Caco-2 (cell line): ENCODE data around the gene ABCF2. TPM values are rescaled to one million over a fixed set of nuclear protein-coding genes. Genes with fewer than 3 reads are reported as not detected.

ENCODE experiments used
- BruUV-seq: library from RNA; stranded (reverse); fragments of 400-500 nt; replicated peaks from 2 replicates; lab custom pipeline; 2021; lab: Mats Ljungman, UMichigan
- CTCF ChIA-PET: fragments of 300-600 bp; sonication (Branson Sonifier 250); formaldehyde crosslinking; loops from one replicate; lab custom pipeline; 2022; ENCODE audit warnings: antibody characterized with exemption; lab: Charles Lee
- POLR2A ChIA-PET: fragments of 300-600 bp; sonication (Branson Sonifier 250); formaldehyde crosslinking; loops from one replicate; lab custom pipeline; 2022; ENCODE audit warnings: antibody characterized with exemption; lab: Charles Lee
- DNase-seq, 2 experiments: peaks; one replicate each; pipeline versions ENCODE4 v3.0.0 to v3.0.0-alpha.2; 2020 to 2022
- H3K27me3 ChIP-seq: replicated peaks from 2 replicates; pipeline ENCODE4 v1.6.0; 2011; ENCODE audit warnings: low read length; ENCODE audit not compliant: control insufficient read depth, insufficient read depth
- H3K36me3 ChIP-seq: 2 replicates; pipeline ENCODE4 v1.5.1; 2011; ENCODE audit warnings: low read length; ENCODE audit not compliant: control insufficient read depth, insufficient read depth
- H3K4me1 ChIP-seq: fragments of 250-450 bp; sonication (Bioruptor Pico); 2 replicates; pipeline ENCODE4 v1.5.1; 2020; ENCODE audit warnings: mild to moderate bottlenecking
- H3K4me3 ChIP-seq: 2 replicates; pipeline ENCODE4 v1.5.1; 2011; ENCODE audit warnings: low read depth, mild to moderate bottlenecking, control low read depth, low read length
- H3K9me3 ChIP-seq: fragments of 250-450 bp; sonication (Bioruptor Pico); 2 replicates; pipeline ENCODE4 v1.5.1; 2020; ENCODE audit warnings: mild to moderate bottlenecking, moderate library complexity
- H3K27ac Mint-ChIP-seq: one replicate; pipeline ENCODE4 v1.8.0; 2022; ENCODE audit warnings: mixed read lengths; ENCODE audit not compliant: unreplicated experiment
- H3K27me3 Mint-ChIP-seq: one replicate; pipeline ENCODE4 v1.8.0; 2022; ENCODE audit warnings: mixed read lengths; ENCODE audit not compliant: insufficient read depth, unreplicated experiment
- H3K36me3 Mint-ChIP-seq: one replicate; pipeline ENCODE4 v1.8.0; 2022; ENCODE audit warnings: mild to moderate bottlenecking, mixed read lengths; ENCODE audit not compliant: insufficient read depth, unreplicated experiment
- H3K4me1 Mint-ChIP-seq: one replicate; pipeline ENCODE4 v1.8.0; 2022; ENCODE audit warnings: low read depth, mixed read lengths; ENCODE audit not compliant: unreplicated experiment
- H3K4me3 Mint-ChIP-seq: one replicate; pipeline ENCODE4 v1.8.0; 2022; ENCODE audit warnings: mild to moderate bottlenecking, moderate library complexity, mixed read lengths; ENCODE audit not compliant: unreplicated experiment
- H3K9me3 Mint-ChIP-seq: one replicate; pipeline ENCODE4 v1.8.0; 2022; ENCODE audit warnings: mixed read lengths; ENCODE audit not compliant: unreplicated experiment
- CTCF ChIP-seq, 2 experiments: fragments of 200-600 bp in 1 of 2; IDR thresholded peaks; 1 replicate in 1 of 2; 2 replicates in 1 of 2; pipeline versions ENCODE4 v1.5.1 to v1.8.0; 2011 to 2022; ENCODE audit warnings: antibody characterized with exemption in 1 of 2, control low read depth in 1 of 2, inconsistent platforms in 1 of 2, low read depth in 1 of 2, low read length in 1 of 2, mild to moderate bottlenecking in 1 of 2, moderate library complexity in 1 of 2; ENCODE audit not compliant: insufficient read depth in 1 of 2, severe bottlenecking in 1 of 2, unreplicated experiment in 1 of 2
- intact Hi-C: fragments of 100-400 bp; cut with micrococcal nuclease; formaldehyde crosslinking; loops from one replicate; pipeline ENCODE4 v1.10.0; 2022; ENCODE audit not compliant: unreplicated experiment
- total RNA-seq: library from RNA; stranded (reverse); gene quantifications from 2 replicates; pipeline ENCODE4 v1.2.3, GENCODE V29; 2022

ABCF2 gene
- total RNA-seq, 1 experiment from 2014 or later, result 57.8 TPM

DNA sequence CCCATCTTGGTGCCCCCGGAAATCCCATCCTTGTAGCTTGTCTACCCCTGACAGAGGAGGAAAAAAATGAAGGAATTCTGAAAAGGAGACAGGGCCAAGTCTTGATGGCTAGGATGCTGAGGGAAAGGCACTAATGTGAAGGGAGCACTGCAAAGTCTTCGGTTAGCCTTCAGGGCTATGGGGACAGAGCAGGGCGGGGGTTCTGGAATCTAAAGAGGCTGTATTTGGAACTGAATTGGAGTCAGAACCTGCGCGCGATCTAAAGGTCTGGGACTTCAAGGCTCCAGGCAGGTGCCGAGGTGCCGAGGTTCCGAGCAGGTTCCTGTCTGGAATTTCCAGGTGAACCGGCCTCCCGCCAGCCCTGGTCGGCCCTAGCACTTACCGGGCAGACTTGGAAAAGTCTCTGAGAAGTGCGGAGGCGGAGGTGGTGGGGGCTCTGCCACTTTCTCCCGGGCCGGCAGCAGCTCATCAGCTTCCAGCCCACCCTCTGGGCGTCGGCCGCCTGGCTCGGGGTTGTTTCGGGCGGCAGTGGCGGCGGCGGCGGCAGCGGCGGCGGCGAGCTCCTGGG, 60.3 kb downstream of the ABCF2 start:
- Mint-ChIP-seq H3K4me3 (peak overlapping the region; percentile 60), H3K9me3 (no peaks in the 10 kb centered on the region), H3K27me3 (peaks cover 21% of the 10 kb centered on the region), H3K27ac (no peak overlapping the region), H3K4me1 (peaks cover 5% of the 10 kb centered on the region), H3K36me3 (no peaks in the 10 kb centered on the region)
- intact Hi-C loops, result no loop called here
- POLR2A ChIA-PET, result no interaction called here
- Histone ChIP-seq H3K36me3 (no peaks in the 10 kb centered on the region), H3K4me1 (0 out of 2 replicates have a peak, but pooled peaks cover 4% of the 10 kb centered on the region), H3K4me3 (peak overlapping the region; percentile 40), H3K9me3 (no peaks in the 10 kb centered on the region), H3K27me3 (peaks cover 15% of the 10 kb centered on the region)
- no TSS peak for BruUV-seq
- no peak for TF ChIP-seq CTCF (IDR thresholded peaks at IDR 0.05; ENCODE audit: insufficient read depth in 1 of 2, low read depth in 1 of 2, low read length in 1 of 2, severe bottlenecking in 1 of 2, unreplicated experiment in 1 of 2)
- no peak for DNase-seq
- CTCF ChIA-PET, result interaction anchor here (1.3 to 2.2 kb wide), 2 partner anchors 28 to 43 kb away, joined by 3 to 5 read pairs; no protein-coding TSS in a partner anchor

Other genes starting within 250 kb of the ABCF2 start
- 0.60 and 0.66 TPM in 2 replicates for gene KCNH2, start 248.9 kb downstream of the ABCF2 start, total RNA-seq
- 1.1 TPM in 1 of 2 replicates, not detected in the other for gene NOS3, start 236.2 kb downstream of the ABCF2 start, total RNA-seq
- gene ATG9B, start 202.7 kb downstream of the ABCF2 start, total RNA-seq, result 4.3 and 4.8 TPM in 2 replicates
- gene ABCB8, start 198.8 kb downstream of the ABCF2 start, total RNA-seq, result 30.1 and 30.8 TPM in 2 replicates
- gene ASIC3, start 178.7 kb downstream of the ABCF2 start, total RNA-seq, result 0.70 and 1.1 TPM in 2 replicates
- 23.8 and 25.2 TPM in 2 replicates for gene CDK5, start 169.3 kb downstream of the ABCF2 start, total RNA-seq
- gene SLC4A2, start 167.6 kb downstream of the ABCF2 start, total RNA-seq, result 249 and 255 TPM in 2 replicates
- 114 and 119 TPM in 2 replicates for gene FASTK, start 146.4 kb downstream of the ABCF2 start, total RNA-seq
- 68.1 and 75.0 TPM in 2 replicates for gene TMUB1, start 143.7 kb downstream of the ABCF2 start, total RNA-seq
- 70.2 and 76.6 TPM in 2 replicates for gene AGAP3, start 140.7 kb downstream of the ABCF2 start, total RNA-seq
- gene GBX1, start 59.5 kb downstream of the ABCF2 start, total RNA-seq, result not detected in 2 replicates
- not detected in 2 replicates for gene ASB10, start 40.0 kb downstream of the ABCF2 start, total RNA-seq
- gene H2BK1, start 16.7 kb downstream of the ABCF2 start, total RNA-seq, result not detected in 2 replicates
- gene CHPF2, start 5.3 kb upstream of the ABCF2 start, total RNA-seq, result 30.9 and 34.0 TPM in 2 replicates
- 20.2 and 27.8 TPM in 2 replicates for gene SMARCD3, start 21.5 kb upstream of the ABCF2 start, total RNA-seq
- gene NUB1, start 114.6 kb upstream of the ABCF2 start, total RNA-seq, result 51.6 and 54.6 TPM in 2 replicates
- 0.52 and 0.95 TPM in 2 replicates for gene WDR86, start 182.8 kb upstream of the ABCF2 start, total RNA-seq
- not detected in 2 replicates for gene CRYGN, start 212.9 kb upstream of the ABCF2 start, total RNA-seq